ENCODE data around the gene ADAMTSL1.

DNA sequence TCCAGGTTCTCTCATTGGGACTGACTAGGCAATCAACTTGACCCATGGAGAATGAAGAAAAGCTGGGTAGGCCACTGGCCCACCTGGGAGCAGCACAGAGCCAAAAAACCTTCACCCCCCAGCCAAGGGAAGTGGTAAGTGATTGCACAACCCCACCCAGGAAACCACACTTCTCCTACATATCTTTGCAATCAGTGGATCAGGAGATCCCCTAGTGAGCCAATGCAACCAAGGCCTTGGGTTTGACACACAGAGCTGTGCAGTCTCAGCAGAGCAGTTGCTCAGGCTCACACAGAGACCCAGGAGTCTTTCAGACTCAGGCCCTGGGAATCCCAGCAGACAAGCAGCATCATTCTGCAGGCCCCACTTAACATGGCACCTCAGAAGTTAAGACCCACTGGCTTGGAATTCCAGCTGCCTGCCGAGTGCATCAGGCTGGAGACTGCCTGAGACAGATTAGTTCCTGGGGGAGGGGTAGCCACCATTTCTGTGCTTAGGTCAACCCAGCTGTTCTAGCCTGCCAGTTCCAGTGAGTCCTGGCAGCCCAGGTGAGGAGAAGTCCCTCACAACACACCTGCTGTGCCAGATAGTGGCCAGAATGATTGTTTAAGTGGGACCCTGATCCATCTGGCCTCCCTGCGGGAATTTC is 422.7 kb downstream of the ADAMTSL1 start:
- no peak for TF ChIP-seq POLR2AphosphoS5 (IDR thresholded peaks at IDR 0.05; ENCODE audit: control insufficient read depth, insufficient read depth, low read depth, low read length)
- TF ChIP-seq, protein P1, sequence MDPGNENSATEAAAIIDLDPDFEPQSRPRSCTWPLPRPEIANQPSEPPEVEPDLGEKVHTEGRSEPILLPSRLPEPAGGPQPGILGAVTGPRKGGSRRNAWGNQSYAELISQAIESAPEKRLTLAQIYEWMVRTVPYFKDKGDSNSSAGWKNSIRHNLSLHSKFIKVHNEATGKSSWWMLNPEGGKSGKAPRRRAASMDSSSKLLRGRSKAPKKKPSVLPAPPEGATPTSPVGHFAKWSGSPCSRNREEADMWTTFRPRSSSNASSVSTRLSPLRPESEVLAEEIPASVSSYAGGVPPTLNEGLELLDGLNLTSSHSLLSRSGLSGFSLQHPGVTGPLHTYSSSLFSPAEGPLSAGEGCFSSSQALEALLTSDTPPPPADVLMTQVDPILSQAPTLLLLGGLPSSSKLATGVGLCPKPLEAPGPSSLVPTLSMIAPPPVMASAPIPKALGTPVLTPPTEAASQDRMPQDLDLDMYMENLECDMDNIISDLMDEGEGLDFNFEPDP (CRISPR knock-in tag; IDR thresholded peaks at IDR 0.05) = no peak
- TF ChIP-seq NR2C1 (IDR thresholded peaks at IDR 0.05) = no peak
- TF ChIP-seq NR2C1 (tag; IDR thresholded peaks at IDR 0.05) = no peak
- no peak for TF ChIP-seq BCL6 (CRISPR knock-in tag; IDR thresholded peaks at IDR 0.05)
- no peak for TF ChIP-seq NFIC (IDR thresholded peaks at IDR 0.05)
- no peak for TF ChIP-seq COPS2 (conservative IDR thresholded peaks at IDR 0.05)
- TF ChIP-seq, protein P2, sequence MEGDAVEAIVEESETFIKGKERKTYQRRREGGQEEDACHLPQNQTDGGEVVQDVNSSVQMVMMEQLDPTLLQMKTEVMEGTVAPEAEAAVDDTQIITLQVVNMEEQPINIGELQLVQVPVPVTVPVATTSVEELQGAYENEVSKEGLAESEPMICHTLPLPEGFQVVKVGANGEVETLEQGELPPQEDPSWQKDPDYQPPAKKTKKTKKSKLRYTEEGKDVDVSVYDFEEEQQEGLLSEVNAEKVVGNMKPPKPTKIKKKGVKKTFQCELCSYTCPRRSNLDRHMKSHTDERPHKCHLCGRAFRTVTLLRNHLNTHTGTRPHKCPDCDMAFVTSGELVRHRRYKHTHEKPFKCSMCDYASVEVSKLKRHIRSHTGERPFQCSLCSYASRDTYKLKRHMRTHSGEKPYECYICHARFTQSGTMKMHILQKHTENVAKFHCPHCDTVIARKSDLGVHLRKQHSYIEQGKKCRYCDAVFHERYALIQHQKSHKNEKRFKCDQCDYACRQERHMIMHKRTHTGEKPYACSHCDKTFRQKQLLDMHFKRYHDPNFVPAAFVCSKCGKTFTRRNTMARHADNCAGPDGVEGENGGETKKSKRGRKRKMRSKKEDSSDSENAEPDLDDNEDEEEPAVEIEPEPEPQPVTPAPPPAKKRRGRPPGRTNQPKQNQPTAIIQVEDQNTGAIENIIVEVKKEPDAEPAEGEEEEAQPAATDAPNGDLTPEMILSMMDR (IDR thresholded peaks at IDR 0.05 in 2 of 3, conservative IDR thresholded peaks at IDR 0.05 in 1 of 3; ENCODE audit: insufficient read depth in 2 of 3, low read depth in 1 of 3, low read length in 3 of 3) = no peak
- TF ChIP-seq FOXJ3 (CRISPR knock-in tag; IDR thresholded peaks at IDR 0.05) = no peak
- TF ChIP-seq ZNF23 (CRISPR knock-in tag; IDR thresholded peaks at IDR 0.05) = no peak
- TF ChIP-seq ZNF780A (CRISPR knock-in tag; IDR thresholded peaks at IDR 0.05) = no peak
- no peak for TF ChIP-seq TAF15 (IDR thresholded peaks at IDR 0.05; ENCODE audit: low read depth, low read length)
- no peak for TF ChIP-seq ZNF274 (IDR thresholded peaks at IDR 0.05; ENCODE audit: borderline replicate concordance, low read depth, low read length)
- TF ChIP-seq ZNF232 (CRISPR knock-in tag; IDR thresholded peaks at IDR 0.05) = no peak
- TF ChIP-seq POLR2A (conservative IDR thresholded peaks at IDR 0.05) = no peak

Data from K562 (cell line).